ENCODE measurements around the gene COL5A1. TPM values are rescaled to one million over a fixed set of nuclear protein-coding genes. Genes with fewer than 3 reads are reported as not detected.

COL5A1 gene
- total RNA-seq, 2 experiments from 2014 or later = 0.10 TPM; not detected in 1

DNA sequence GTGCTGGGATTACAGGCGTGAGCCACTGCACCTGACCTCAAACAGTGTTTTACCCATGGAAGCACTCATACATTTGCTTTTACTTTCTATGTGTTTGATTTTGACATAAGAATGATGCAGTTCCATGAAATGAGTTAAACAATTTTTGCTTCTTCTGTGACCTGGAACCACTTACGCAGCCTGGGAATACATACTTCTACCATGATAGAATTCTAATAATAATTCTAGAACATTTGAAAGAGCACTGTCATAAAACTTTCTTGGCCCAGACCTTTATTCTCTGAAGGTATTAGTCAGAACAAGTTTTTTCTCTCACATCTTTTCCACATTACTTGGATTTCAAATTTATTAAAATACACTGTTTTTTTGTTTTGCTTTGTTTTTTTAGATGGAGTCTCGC is 25.3 kb upstream of the COL5A1 start:
- Mint-ChIP-seq H3K36me3 (ENCODE audit: low read depth) (peaks cover 2% of the 10 kb centered on the region), H3K9me3 (peaks cover 13% of the 10 kb centered on the region), H3K27me3 (ENCODE audit: low read depth) (no peaks in the 10 kb centered on the region), H3K4me3 (no peak overlapping the region), H3K4me1 (ENCODE audit: low read depth) (no peaks in the 10 kb centered on the region), H3K27ac (no peak overlapping the region)
- DNase-seq = no peak
- CTCF ChIA-PET = no interaction called here
- intact Hi-C loops (cut with micrococcal nuclease) = no loop called here

DNA sequence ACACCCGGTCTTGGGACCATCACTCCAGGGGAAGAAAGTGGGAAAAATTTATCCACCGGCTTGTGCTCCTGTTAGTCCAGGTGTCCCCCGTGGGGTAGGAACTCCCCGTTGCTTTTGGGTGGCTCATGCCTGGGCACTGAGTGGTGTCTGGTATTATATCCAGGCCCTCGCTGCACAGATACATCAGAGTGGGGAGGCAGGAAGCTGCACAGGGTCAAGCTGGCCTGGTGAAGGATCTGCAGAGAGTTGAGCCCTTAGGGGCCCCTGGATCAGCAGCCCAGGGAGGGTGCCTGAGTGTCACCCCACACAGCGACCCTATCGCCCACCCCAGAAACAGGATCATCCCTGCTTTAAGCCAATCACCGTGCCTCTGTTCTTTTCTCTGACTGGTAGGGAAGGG is 24.4 kb upstream of the COL5A1 start:
- H3K4me1 Mint-ChIP-seq (ENCODE audit: low read depth) = no peaks in the 10 kb centered on the region
- DNase-seq = no peak
- intact Hi-C loops (cut with micrococcal nuclease) = no loop called here
- H3K27ac Mint-ChIP-seq = no peak overlapping the region
- H3K27me3 Mint-ChIP-seq (ENCODE audit: low read depth) = no peaks in the 10 kb centered on the region
- no peak overlapping the region for H3K4me3 Mint-ChIP-seq
- CTCF ChIA-PET = no interaction called here
- peaks cover 2% of the 10 kb centered on the region for H3K36me3 Mint-ChIP-seq (ENCODE audit: low read depth)
- H3K9me3 Mint-ChIP-seq = peaks cover 6% of the 10 kb centered on the region

- CTCF ChIA-PET = no interaction called here
- no peaks in the 10 kb centered on the region for H3K4me1 Mint-ChIP-seq (ENCODE audit: low read depth)
- peaks cover 2% of the 10 kb centered on the region for H3K9me3 Mint-ChIP-seq
- no peak for DNase-seq
- H3K27me3 Mint-ChIP-seq (ENCODE audit: low read depth) = no peaks in the 10 kb centered on the region
- H3K4me3 Mint-ChIP-seq = no peak overlapping the region
- no peak overlapping the region for H3K27ac Mint-ChIP-seq
- no peaks in the 10 kb centered on the region for H3K36me3 Mint-ChIP-seq (ENCODE audit: low read depth)
- intact Hi-C loops (cut with micrococcal nuclease) = no loop called here
Measured at GRCh38 chr9:134617836-134618162, 23.8 kb upstream of the COL5A1 start.

DNA sequence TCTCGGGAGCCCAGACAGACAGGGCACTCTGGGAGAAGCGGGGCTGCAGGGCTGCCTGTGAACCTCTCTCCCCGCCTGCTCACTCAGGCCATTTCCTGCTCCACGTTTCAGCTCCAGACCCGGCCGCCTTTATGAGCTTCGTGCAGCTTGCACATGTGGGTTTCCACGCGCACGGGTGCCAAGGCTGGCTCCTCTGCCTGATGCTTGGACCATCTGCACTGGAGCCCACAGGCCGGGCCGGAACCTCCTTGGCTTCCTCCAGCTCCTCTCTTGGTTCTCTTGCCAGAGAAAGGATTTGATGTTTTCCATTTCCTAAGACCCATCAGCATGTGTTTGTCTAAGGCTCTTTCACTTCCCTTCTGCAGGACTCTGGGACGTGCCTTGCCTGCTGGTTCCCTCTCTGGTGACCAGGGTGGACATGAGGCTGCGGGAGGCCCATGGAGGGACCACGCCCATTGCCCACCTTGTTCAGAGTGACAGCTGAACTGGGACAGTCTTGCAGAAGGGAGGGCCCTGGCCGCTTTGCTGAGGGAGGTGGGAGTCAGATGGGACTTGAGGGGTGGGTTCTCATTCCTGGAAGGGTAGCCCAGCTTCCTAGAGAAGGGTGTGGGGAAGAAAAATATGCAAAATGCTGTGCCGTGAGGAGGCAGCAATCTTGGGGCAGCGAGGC is 23.3 kb upstream of the COL5A1 start:
- CTCF ChIA-PET = no interaction called here
- no peaks in the 10 kb centered on the region for H3K27me3 Mint-ChIP-seq (ENCODE audit: low read depth)
- H3K4me1 Mint-ChIP-seq (ENCODE audit: low read depth) = no peaks in the 10 kb centered on the region
- peaks cover 2% of the 10 kb centered on the region for H3K9me3 Mint-ChIP-seq
- no peak for DNase-seq
- H3K27ac Mint-ChIP-seq = no peak overlapping the region
- intact Hi-C loops (cut with micrococcal nuclease) = no loop called here
- H3K4me3 Mint-ChIP-seq = no peak overlapping the region
- no peaks in the 10 kb centered on the region for H3K36me3 Mint-ChIP-seq (ENCODE audit: low read depth)

- H3K9me3 Mint-ChIP-seq = peaks cover 2% of the 10 kb centered on the region
- no peaks in the 10 kb centered on the region for H3K27me3 Mint-ChIP-seq (ENCODE audit: low read depth)
- intact Hi-C loops (cut with micrococcal nuclease) = no loop called here
- no peak overlapping the region for H3K27ac Mint-ChIP-seq
- no peak for DNase-seq
- no peak overlapping the region for H3K4me3 Mint-ChIP-seq
- no peaks in the 10 kb centered on the region for H3K36me3 Mint-ChIP-seq (ENCODE audit: low read depth)
- CTCF ChIA-PET = no interaction called here
- H3K4me1 Mint-ChIP-seq (ENCODE audit: low read depth) = no peaks in the 10 kb centered on the region
Measured at GRCh38 chr9:134618833-134619447, 22.7 kb upstream of the COL5A1 start.

- CTCF ChIA-PET = no interaction called here
- H3K27me3 Mint-ChIP-seq (ENCODE audit: low read depth) = no peaks in the 10 kb centered on the region
- H3K4me3 Mint-ChIP-seq = no peak overlapping the region
- DNase-seq = no peak
- no peaks in the 10 kb centered on the region for H3K4me1 Mint-ChIP-seq (ENCODE audit: low read depth)
- no peaks in the 10 kb centered on the region for H3K36me3 Mint-ChIP-seq (ENCODE audit: low read depth)
- H3K27ac Mint-ChIP-seq = no peak overlapping the region
- intact Hi-C loops (cut with micrococcal nuclease) = no loop called here
- no peaks in the 10 kb centered on the region for H3K9me3 Mint-ChIP-seq
Measured at GRCh38 chr9:134619448-134619982, 22.1 kb upstream of the COL5A1 start.

- CTCF ChIA-PET = no interaction called here
- H3K27ac Mint-ChIP-seq = no peak overlapping the region
- intact Hi-C loops (cut with micrococcal nuclease) = no loop called here
- H3K4me1 Mint-ChIP-seq (ENCODE audit: low read depth) = no peaks in the 10 kb centered on the region
- no peak overlapping the region for H3K4me3 Mint-ChIP-seq
- H3K27me3 Mint-ChIP-seq (ENCODE audit: low read depth) = no peaks in the 10 kb centered on the region
- no peaks in the 10 kb centered on the region for H3K36me3 Mint-ChIP-seq (ENCODE audit: low read depth)
- no peak for DNase-seq
- H3K9me3 Mint-ChIP-seq = no peaks in the 10 kb centered on the region
Measured at GRCh38 chr9:134619983-134620661, 21.5 kb upstream of the COL5A1 start.

DNA sequence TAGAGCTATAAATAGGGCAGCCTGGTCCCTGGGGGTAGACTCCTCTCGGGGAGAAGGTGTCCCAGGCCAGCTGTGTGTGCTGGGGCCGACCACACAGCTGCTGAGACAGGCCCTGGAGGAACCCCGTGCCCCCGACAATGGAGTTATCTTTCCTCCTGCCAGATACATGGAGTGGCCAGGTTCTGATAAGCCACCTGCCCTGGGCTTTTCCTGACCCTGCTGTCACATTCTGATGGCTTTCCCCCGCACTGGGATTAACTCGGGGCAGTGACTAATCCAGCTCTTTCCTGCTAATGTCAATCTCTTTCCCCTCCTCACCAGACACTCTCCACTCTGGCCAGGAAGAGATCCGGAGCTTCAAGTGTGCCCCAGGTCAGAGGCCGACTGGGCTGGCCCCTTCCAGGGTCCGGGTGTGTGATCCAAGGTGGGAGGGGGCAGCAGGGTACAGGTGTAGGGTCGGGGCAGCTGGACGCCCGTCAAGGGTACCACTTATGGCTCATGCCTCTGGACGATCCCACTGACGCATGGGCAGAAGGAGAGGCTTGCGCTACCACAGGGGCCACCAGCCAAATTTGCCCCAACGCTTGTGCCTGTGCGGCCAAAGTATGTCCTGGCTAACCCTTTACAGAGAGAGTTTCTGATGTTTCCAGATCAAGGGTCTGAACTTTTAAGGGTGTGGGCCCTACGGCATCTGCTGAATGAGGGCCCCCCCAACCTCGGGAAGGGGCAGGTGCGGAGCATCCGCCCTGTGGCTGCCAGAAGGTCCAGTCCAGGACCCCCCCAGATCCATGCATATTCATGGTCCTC is 20.6 kb upstream of the COL5A1 start:
- no peaks in the 10 kb centered on the region for H3K4me1 Mint-ChIP-seq (ENCODE audit: low read depth)
- no peak overlapping the region for H3K27ac Mint-ChIP-seq
- intact Hi-C loops (cut with micrococcal nuclease) = no loop called here
- H3K4me3 Mint-ChIP-seq = no peak overlapping the region
- H3K36me3 Mint-ChIP-seq (ENCODE audit: low read depth) = no peaks in the 10 kb centered on the region
- DNase-seq = no peak
- no peaks in the 10 kb centered on the region for H3K9me3 Mint-ChIP-seq
- CTCF ChIA-PET = no interaction called here
- no peaks in the 10 kb centered on the region for H3K27me3 Mint-ChIP-seq (ENCODE audit: low read depth)

GRCh38 chr9:134621558-134622110 is 20.0 kb upstream of the COL5A1 start:
- H3K27me3 Mint-ChIP-seq (ENCODE audit: low read depth) = no peaks in the 10 kb centered on the region
- no peaks in the 10 kb centered on the region for H3K9me3 Mint-ChIP-seq
- CTCF ChIA-PET = interaction anchor here (0.6 kb wide), 1 partner anchor 187 kb away, joined by 5 read pairs; no protein-coding TSS in a partner anchor
- intact Hi-C loops (cut with micrococcal nuclease) = no loop called here
- H3K4me1 Mint-ChIP-seq (ENCODE audit: low read depth) = no peaks in the 10 kb centered on the region
- H3K4me3 Mint-ChIP-seq = no peak overlapping the region
- no peak overlapping the region for H3K27ac Mint-ChIP-seq
- H3K36me3 Mint-ChIP-seq (ENCODE audit: low read depth) = no peaks in the 10 kb centered on the region
- no peak for DNase-seq

- no peak overlapping the region for H3K4me3 Mint-ChIP-seq
- intact Hi-C loops (cut with micrococcal nuclease) = no loop called here
- H3K4me1 Mint-ChIP-seq (ENCODE audit: low read depth) = no peaks in the 10 kb centered on the region
- no peak for DNase-seq
- no peaks in the 10 kb centered on the region for H3K36me3 Mint-ChIP-seq (ENCODE audit: low read depth)
- H3K27ac Mint-ChIP-seq = no peak overlapping the region
- CTCF ChIA-PET = no interaction called here
- H3K9me3 Mint-ChIP-seq = no peaks in the 10 kb centered on the region
- no peaks in the 10 kb centered on the region for H3K27me3 Mint-ChIP-seq (ENCODE audit: low read depth)
Measured at GRCh38 chr9:134622896-134623257, 18.7 kb upstream of the COL5A1 start.

GRCh38 chr9:134623258-134624066 is 18.1 kb upstream of the COL5A1 start:
- H3K9me3 Mint-ChIP-seq = no peaks in the 10 kb centered on the region
- H3K4me3 Mint-ChIP-seq = no peak overlapping the region
- intact Hi-C loops (cut with micrococcal nuclease) = no loop called here
- no peaks in the 10 kb centered on the region for H3K27me3 Mint-ChIP-seq (ENCODE audit: low read depth)
- DNase-seq = no peak
- H3K4me1 Mint-ChIP-seq (ENCODE audit: low read depth) = no peaks in the 10 kb centered on the region
- H3K27ac Mint-ChIP-seq = no peak overlapping the region
- CTCF ChIA-PET = no interaction called here
- H3K36me3 Mint-ChIP-seq (ENCODE audit: low read depth) = no peaks in the 10 kb centered on the region

GRCh38 chr9:134624137-134624591 is 17.4 kb upstream of the COL5A1 start:
- Mint-ChIP-seq H3K4me3 (no peak overlapping the region), H3K9me3 (no peaks in the 10 kb centered on the region), H3K36me3 (ENCODE audit: low read depth) (no peaks in the 10 kb centered on the region), H3K27ac (no peak overlapping the region), H3K27me3 (ENCODE audit: low read depth) (no peaks in the 10 kb centered on the region), H3K4me1 (ENCODE audit: low read depth) (no peaks in the 10 kb centered on the region)
- intact Hi-C loops (cut with micrococcal nuclease) = no loop called here
- CTCF ChIA-PET = no interaction called here
- DNase-seq = no peak

Data from activated naive CD4-positive, alpha-beta T cell treated with anti-CD3 and anti-CD28 coated beads for 36 hours (primary cell).